ENCODE data around the gene GPR162. TPM values are rescaled to one million over a fixed set of nuclear protein-coding genes. Genes with fewer than 3 reads are reported as not detected.

Gene GPR162
- total and polyA plus RNA-seq, 12 donors: 1.1 to 42.6 (median 5.1) TPM

DNA sequence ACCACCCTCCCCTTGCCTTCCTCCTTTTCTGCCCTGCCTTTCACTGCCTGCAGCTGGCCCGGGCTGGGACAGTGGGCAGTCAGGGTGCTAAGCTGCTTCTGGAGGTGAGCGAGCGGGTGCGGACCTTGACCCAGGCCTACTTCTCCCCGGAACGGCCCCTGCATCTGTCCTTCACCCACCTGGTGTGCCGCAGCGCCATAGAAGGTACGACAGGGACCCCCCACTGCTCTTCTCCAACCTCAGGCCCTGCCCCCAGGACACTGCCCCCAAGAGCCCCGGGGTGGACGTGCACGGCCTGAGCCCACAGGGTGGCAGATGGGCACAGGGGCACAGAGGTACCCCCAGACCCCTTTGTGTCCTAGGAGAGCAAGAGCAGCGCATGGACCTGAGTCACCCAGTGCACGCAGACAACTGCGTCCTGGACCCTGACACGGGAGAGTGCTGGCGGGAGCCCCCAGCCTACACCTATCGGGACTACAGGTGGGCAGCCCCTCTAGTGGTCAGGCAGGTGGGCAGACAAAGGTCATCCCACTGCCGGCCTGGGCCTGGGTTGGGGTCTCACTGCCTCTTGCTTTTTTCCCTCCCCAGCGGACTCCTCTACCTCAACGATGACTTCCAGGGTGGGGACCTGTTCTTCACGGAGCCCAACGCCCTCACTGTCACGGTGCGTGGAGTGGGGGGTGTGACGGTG is 15.9 kb downstream of the GPR162 start:
- intact Hi-C loops (cut with DNase I): loop anchor here in 1 of 2 donors (5.0 kb wide), 1 partner anchor 210 kb away; no protein-coding TSS in a partner anchor
- Histone ChIP-seq H3K9me3 (replicated peaks in 1 of 3) (no peaks in the 10 kb centered on the region), H3K4me1 (replicated peaks in 1 of 2) (peaks cover 3 to 10% of the 10 kb centered on the region in 2 donors), H3K27ac (no peak overlapping the region), H3K27me3 (no peaks in the 10 kb centered on the region), H3K4me3 (no peak overlapping the region), H3K36me3 (replicated peaks in 1 of 2) (peaks cover 0 to 30% of the 10 kb centered on the region in 2 donors)
- TF ChIP-seq, protein P1, sequence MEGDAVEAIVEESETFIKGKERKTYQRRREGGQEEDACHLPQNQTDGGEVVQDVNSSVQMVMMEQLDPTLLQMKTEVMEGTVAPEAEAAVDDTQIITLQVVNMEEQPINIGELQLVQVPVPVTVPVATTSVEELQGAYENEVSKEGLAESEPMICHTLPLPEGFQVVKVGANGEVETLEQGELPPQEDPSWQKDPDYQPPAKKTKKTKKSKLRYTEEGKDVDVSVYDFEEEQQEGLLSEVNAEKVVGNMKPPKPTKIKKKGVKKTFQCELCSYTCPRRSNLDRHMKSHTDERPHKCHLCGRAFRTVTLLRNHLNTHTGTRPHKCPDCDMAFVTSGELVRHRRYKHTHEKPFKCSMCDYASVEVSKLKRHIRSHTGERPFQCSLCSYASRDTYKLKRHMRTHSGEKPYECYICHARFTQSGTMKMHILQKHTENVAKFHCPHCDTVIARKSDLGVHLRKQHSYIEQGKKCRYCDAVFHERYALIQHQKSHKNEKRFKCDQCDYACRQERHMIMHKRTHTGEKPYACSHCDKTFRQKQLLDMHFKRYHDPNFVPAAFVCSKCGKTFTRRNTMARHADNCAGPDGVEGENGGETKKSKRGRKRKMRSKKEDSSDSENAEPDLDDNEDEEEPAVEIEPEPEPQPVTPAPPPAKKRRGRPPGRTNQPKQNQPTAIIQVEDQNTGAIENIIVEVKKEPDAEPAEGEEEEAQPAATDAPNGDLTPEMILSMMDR (IDR thresholded peaks at IDR 0.05): no peak
- no peak for TF ChIP-seq POLR2A (IDR thresholded peaks at IDR 0.05)
- WGBS, 4 donors: 82 to 93% (median 91%) methylated on average over 19 to 26 of the region's 26 CpGs
- no peak for DNase-seq

DNA sequence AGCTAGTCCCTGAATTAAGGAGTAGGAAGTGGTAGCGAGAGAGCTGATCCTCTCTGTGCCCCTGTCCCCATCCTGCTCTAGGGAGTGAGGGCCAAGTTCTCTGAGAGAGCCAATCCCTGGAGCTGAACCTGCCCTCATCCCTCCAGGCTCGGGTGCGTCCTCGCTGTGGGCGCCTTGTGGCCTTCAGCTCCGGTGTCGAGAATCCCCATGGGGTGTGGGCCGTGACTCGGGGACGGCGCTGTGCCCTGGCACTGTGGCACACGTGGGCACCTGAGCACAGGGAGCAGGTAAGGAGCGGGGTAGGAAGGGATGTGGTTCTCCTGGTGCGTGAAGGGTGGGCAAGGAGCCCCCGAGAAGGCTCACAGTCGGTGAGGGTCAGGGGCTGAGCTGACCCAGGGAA is 17.2 kb downstream of the GPR162 start:
- H3K9me3 ChIP-seq (replicated peaks in 1 of 3): no peaks in the 10 kb centered on the region
- H3K4me1 ChIP-seq (replicated peaks in 1 of 2): peaks cover 0 to under 1% of the 10 kb centered on the region in 2 donors
- no peak for DNase-seq
- H3K27me3 ChIP-seq: no peaks in the 10 kb centered on the region
- no peak for TF ChIP-seq POLR2A (IDR thresholded peaks at IDR 0.05)
- TF ChIP-seq, protein P1 (IDR thresholded peaks at IDR 0.05): no peak
- WGBS, 4 donors: 87 to 92% (median 90%) methylated on average over 16 of the region's 16 CpGs
- intact Hi-C loops (cut with DNase I): loop anchor here in 1 of 2 donors (5.0 kb wide), 1 partner anchor 212 kb away; no protein-coding TSS in a partner anchor
- no peak overlapping the region for H3K27ac ChIP-seq
- H3K36me3 ChIP-seq (replicated peaks in 1 of 2): peaks cover 0 to 22% of the 10 kb centered on the region in 2 donors
- H3K4me3 ChIP-seq: no peak overlapping the region

DNA sequence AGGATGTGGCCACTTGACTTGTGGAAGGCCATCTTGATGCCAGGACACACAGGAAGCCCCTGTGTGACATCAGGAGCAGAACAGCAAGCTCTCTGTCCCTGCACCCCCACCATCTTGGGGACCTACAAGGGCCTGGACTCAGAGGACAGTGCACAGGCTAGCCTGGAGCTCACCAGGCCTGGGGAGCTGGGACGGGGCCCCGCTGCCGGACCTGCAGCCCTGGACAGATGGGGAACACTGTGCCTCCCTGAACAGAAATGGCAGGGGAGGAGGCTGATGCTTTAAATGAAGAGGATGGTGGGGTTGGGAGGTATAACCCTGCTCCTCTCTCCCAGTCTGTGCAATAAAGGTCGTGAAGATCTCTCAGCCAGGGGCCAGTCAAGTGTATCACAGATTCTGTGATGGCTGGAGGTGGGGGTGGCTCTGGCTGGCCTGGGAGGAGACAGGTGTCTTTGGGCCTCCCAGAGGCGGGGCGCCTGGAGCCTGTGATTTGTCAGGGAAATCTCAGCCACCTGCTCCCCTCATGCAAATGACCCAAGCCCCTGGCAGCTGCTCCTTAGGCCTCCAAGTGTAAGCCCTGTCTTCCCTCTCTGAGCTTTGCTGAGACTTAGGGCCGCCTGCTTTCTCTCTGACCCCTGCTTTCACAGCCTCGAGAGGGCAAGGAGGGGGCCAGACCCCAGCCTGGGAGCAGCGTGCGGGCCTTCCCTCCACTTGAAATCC is 18.0 kb downstream of the GPR162 start:
- Histone ChIP-seq H3K27me3 (no peaks in the 10 kb centered on the region), H3K4me1 (replicated peaks in 1 of 2) (no peaks in the 10 kb centered on the region), H3K36me3 (replicated peaks in 1 of 2) (peaks cover 0 to 21% of the 10 kb centered on the region in 2 donors), H3K4me3 (no peak overlapping the region), H3K27ac (no peak overlapping the region), H3K9me3 (replicated peaks in 1 of 3) (no peaks in the 10 kb centered on the region)
- intact Hi-C loops (cut with DNase I): loop anchor here in 1 of 2 donors (5.0 kb wide), 1 partner anchor 212 kb away; no protein-coding TSS in a partner anchor
- TF ChIP-seq POLR2A (IDR thresholded peaks at IDR 0.05): no peak
- TF ChIP-seq, protein P1 (IDR thresholded peaks at IDR 0.05): no peak
- no peak for DNase-seq
- WGBS, 4 donors: 68 to 87% (median 80%) methylated on average over 5 to 10 of the region's 10 CpGs

DNA sequence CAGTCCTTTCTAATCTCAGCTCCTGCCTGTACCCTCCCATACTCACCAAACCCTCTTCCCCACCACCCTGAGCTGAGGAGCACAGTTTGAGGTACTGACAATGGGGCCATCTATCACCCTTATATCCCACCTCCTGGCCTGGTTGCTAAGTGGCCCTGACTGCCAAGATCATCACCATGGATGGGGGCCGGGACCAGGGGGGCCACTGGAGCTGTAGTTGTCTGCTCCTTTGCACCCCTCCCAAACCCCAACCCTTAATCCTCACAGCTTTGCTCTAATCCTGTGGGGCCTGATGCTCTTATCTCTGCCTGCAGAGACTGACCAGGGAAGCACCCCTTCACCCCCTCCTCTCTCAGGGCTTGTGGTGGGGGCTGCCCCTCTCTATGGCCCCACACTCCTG is 18.7 kb downstream of the GPR162 start:
- Histone ChIP-seq H3K27ac (no peak overlapping the region), H3K27me3 (no peaks in the 10 kb centered on the region), H3K9me3 (replicated peaks in 1 of 3) (no peaks in the 10 kb centered on the region), H3K36me3 (replicated peaks in 1 of 2) (peaks cover 0 to 21% of the 10 kb centered on the region in 2 donors), H3K4me3 (no peak overlapping the region), H3K4me1 (replicated peaks in 1 of 2) (no peaks in the 10 kb centered on the region)
- no peak for DNase-seq
- 31 to 62% (median 50%) methylated on average over 1 of the region's 1 CpG for WGBS, 4 donors
- intact Hi-C loops (cut with DNase I): no loop called here
- TF ChIP-seq, protein P1 (IDR thresholded peaks at IDR 0.05): no peak
- no peak for TF ChIP-seq POLR2A (IDR thresholded peaks at IDR 0.05)
